Mesodermal cell (in vitro differentiated cells): ENCODE measurements around the gene ODAPH.

Experiments
- H3K27ac ChIP-seq: 2 replicates; pipeline ENCODE4 v1.7.0; 2013; ENCODE audit warnings: mild to moderate bottlenecking, low read depth, low read length, moderate library complexity; ENCODE audit not compliant: severe bottlenecking
- H3K36me3 ChIP-seq: 2 replicates; pipeline ENCODE4 v1.7.1; 2013; ENCODE audit warnings: mild to moderate bottlenecking, low read length, moderate library complexity; ENCODE audit not compliant: control insufficient read depth, insufficient read depth
- H3K4me1 ChIP-seq: one replicate; pipeline ENCODE4 v1.7.1; 2013; ENCODE audit warnings: mild to moderate bottlenecking, low read length; ENCODE audit not compliant: insufficient read depth, control insufficient read depth, poor library complexity, severe bottlenecking
- H3K4me3 ChIP-seq: 2 replicates; pipeline ENCODE4 v1.7.0; 2013; ENCODE audit warnings: low read length, control low read depth, mild to moderate bottlenecking; ENCODE audit not compliant: insufficient read depth, poor library complexity, severe bottlenecking; ENCODE audit errors: extremely low read depth
- H3K9me3 ChIP-seq: 2 replicates; pipeline ENCODE4 v1.7.1; 2013; ENCODE audit warnings: mild to moderate bottlenecking, low read length, moderate library complexity; ENCODE audit not compliant: control insufficient read depth
- WGBS, 2 experiments: methylation state at CpG; one replicate each; pipeline ENCODE4 v1.1.5; 2013; ENCODE audit warnings: missing lambda C conversion rate in 2 of 2; ENCODE audit not compliant: insufficient coverage in 2 of 2; 5-methylcytosine and 5-hydroxymethylcytosine counted together

The ODAPH gene

DNA sequence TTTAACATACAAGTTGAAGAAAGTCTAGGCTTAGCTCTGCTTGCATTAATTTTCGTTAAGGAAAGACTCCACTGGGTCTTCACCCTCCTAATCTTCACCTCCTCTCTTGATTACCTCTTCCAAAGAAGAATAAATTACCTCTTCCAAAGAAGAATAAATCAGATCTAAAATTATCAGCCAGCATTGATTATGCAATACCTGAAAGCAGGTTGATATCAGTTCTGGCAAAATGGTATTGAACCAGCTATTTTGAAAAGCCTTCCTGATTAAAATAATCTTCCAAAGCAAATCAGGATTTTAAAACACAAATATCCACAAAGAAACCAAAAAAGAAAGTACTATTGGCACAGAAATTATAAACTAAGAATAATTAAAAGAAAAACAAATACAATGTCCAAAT is 37.5 kb downstream of the ODAPH start:
- no peaks in the 10 kb centered on the region for H3K9me3 ChIP-seq
- no peak overlapping the region for H3K27ac ChIP-seq
- no peak overlapping the region for H3K4me3 ChIP-seq
- peaks cover 2% of the 10 kb centered on the region for H3K4me1 ChIP-seq
- no peaks in the 10 kb centered on the region for H3K36me3 ChIP-seq
- WGBS, 2 experiments = 100% methylated on average over 1 of the region's 1 CpG; no CpG with 5 or more reads in 1 of the 2 experiments

DNA sequence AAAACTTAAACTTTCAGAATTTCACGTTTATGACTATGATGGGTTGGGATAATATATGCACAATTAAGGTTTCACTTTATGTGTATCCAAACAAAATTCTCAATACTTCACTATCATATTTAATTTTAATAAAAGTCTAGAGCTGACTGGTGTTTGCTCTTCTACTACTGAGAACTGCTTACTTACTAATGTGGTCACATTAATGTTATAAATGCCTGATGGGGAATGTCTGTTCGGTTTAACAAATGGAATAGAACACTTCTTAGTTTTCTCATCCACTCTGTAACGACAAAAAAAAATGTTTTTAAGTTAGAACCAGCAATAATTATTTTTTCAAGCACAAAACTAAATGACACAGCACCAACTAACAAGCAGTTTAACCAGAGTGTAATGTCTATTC is 40.2 kb downstream of the ODAPH start:
- no peaks in the 10 kb centered on the region for H3K9me3 ChIP-seq
- peaks cover 4% of the 10 kb centered on the region for H3K4me1 ChIP-seq
- no peak overlapping the region for H3K27ac ChIP-seq
- no CpG with 5 or more reads among the region's 3 CpGs for WGBS, 2 experiments
- H3K36me3 ChIP-seq = no peaks in the 10 kb centered on the region
- no peak overlapping the region for H3K4me3 ChIP-seq

DNA sequence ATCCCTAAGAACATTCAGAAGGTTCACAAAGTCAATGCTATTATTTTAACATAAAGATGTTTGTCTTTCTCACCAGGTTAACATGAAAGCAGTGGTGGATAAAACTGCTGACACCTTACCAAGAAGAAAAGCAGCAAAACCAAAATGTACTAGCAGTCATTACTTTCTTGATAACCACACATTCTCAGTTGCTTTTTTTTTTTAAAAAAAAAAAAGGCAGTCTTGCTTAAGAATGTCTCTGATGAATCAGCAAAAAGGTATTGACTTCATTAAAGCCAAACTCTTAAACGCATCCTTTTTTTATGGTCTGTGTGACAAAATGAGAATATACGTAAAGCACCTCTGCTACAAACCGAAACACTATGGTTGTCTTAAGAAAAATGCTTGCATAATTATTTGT is 42.5 kb downstream of the ODAPH start:
- no peak overlapping the region for H3K27ac ChIP-seq
- 50% methylated on average over 1 of the region's 3 CpGs; no CpG with 5 or more reads in 1 of the 2 experiments for WGBS, 2 experiments
- H3K36me3 ChIP-seq = no peaks in the 10 kb centered on the region
- no peaks in the 10 kb centered on the region for H3K9me3 ChIP-seq
- peaks cover 4% of the 10 kb centered on the region for H3K4me1 ChIP-seq
- no peak overlapping the region for H3K4me3 ChIP-seq

DNA sequence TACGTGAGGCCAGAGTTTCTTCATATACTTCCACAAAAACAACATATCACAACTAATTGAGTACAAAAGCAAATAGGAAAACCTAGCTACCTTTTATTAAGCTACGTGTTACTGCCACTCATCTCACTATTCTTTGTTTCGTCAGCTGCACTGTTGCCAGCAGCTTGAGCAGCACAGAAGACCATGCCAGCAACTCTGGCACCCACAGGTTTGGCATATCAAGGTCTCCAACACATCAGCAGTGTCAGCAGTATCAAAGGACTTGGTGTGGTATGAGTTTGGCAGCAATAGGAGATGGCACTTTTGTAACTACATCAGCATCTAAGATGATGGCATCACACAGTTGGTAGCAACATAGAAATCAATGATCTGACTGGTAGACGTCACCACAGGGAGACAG is 43.8 kb downstream of the ODAPH start:
- Histone ChIP-seq H3K27ac (no peak overlapping the region), H3K36me3 (no peaks in the 10 kb centered on the region), H3K4me3 (no peak overlapping the region), H3K9me3 (no peaks in the 10 kb centered on the region), H3K4me1 (peaks cover 4% of the 10 kb centered on the region)
- 91 to 96% methylated on average over 3 to 4 of the region's 4 CpGs for WGBS, 2 experiments

DNA sequence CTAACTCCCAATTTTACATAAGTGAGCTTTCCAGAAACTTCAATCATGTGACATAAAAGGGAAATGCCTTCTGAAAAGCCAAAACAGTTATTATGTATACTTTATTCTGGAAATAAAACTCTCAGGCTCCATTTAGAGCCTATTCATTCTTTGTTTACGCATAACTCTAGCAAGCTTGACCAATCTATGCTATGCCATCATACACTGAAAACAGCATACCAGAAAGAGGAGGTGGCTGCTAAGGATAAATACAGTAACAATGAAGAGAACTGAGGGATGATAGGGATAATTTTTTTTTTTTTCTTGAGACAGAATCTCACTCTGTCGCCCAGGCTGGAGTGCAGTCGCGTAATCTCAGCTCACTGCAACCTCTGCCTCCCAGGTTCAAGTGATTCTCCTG is 50.1 kb downstream of the ODAPH start:
- WGBS, 2 experiments = no CpG with 5 or more reads among the region's 4 CpGs
- Histone ChIP-seq H3K36me3 (no peaks in the 10 kb centered on the region), H3K9me3 (no peaks in the 10 kb centered on the region), H3K4me3 (no peak overlapping the region), H3K27ac (no peak overlapping the region), H3K4me1 (no peaks in the 10 kb centered on the region)

DNA sequence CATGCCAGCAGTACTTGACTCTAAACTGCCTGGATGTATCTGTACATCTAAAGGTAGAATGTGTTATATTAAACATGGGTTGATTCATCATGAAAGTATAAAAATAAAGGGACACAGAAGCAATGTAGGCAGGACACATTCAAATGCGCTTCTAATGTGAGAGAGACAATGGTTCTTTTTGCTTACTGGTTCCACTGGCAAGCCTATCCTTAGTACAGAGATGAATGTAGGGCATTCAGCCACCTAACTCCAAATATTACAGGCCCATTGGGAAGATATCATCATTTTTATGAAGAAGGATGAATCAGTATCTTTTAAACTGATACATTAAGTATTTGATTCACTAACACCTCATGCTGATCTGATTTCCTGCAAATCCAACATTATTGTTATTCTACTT is 56.4 kb downstream of the ODAPH start:
- Histone ChIP-seq H3K9me3 (no peaks in the 10 kb centered on the region), H3K27ac (no peak overlapping the region), H3K4me3 (no peak overlapping the region), H3K36me3 (no peaks in the 10 kb centered on the region), H3K4me1 (no peaks in the 10 kb centered on the region)
- WGBS, 2 experiments = 60 to 100% methylated on average over 1 of the region's 1 CpG
